Mesendoderm (in vitro differentiated cells): ENCODE results near the gene ARHGEF17.

Experiments
- DNase-seq: peaks from one replicate; pipeline ENCODE4 v3.0.0; 2013
- H2AK5ac ChIP-seq: 2 replicates; pipeline ENCODE4 v1.6.1; 2013; ENCODE audit warnings: low read length, inconsistent platforms
- H2BK120ac ChIP-seq: 2 replicates; pipeline ENCODE4 v1.6.1; 2013; ENCODE audit warnings: low read depth, mild to moderate bottlenecking, low read length, moderate library complexity, mixed read lengths
- H2BK15ac ChIP-seq: replicated peaks from 2 replicates; pipeline ENCODE4 v1.6.1; 2013; ENCODE audit warnings: low read depth, mild to moderate bottlenecking, moderate library complexity
- H2BK5ac ChIP-seq: 2 replicates; pipeline ENCODE4 v1.6.1; 2013; ENCODE audit warnings: low read length, inconsistent platforms
- H3K18ac ChIP-seq: 2 replicates; pipeline ENCODE4 v1.6.1; 2013; ENCODE audit warnings: mild to moderate bottlenecking, low read length, mixed read lengths
- H3K23ac ChIP-seq: one replicate; pipeline ENCODE4 v1.6.1; 2013; ENCODE audit warnings: low read length
- H3K27ac ChIP-seq: 2 replicates; pipeline ENCODE4 v1.5.1; 2013; ENCODE audit warnings: low read depth, mild to moderate bottlenecking, inconsistent platforms, low read length, moderate library complexity
- H3K27me3 ChIP-seq: 2 replicates; pipeline ENCODE4 v1.6.1; 2013; ENCODE audit warnings: low read length, control low read depth, mild to moderate bottlenecking, inconsistent platforms; ENCODE audit not compliant: insufficient read depth, poor library complexity
- H3K36me3 ChIP-seq: 2 replicates; pipeline ENCODE4 v1.6.1; 2013; ENCODE audit warnings: low read length, inconsistent platforms; ENCODE audit not compliant: control insufficient read depth, insufficient read depth
- H3K4ac ChIP-seq: one replicate; pipeline ENCODE4 v1.6.1; 2013; ENCODE audit warnings: low read depth, mild to moderate bottlenecking, low read length, moderate library complexity
- H3K4me1 ChIP-seq: 2 replicates; pipeline ENCODE4 v1.6.1; 2013; ENCODE audit warnings: low read depth, low read length, inconsistent platforms; ENCODE audit not compliant: control insufficient read depth
- H3K4me2 ChIP-seq: 2 replicates; pipeline ENCODE4 v1.6.1; 2013; ENCODE audit warnings: low read length
- H3K4me3 ChIP-seq: 2 replicates; pipeline ENCODE4 v1.5.1; 2013; ENCODE audit warnings: mild to moderate bottlenecking, low read length
- H3K56ac ChIP-seq: one replicate; pipeline ENCODE4 v1.6.1; 2013; ENCODE audit warnings: low read length
- H3K79me1 ChIP-seq: 2 replicates; pipeline ENCODE4 v1.6.1; 2013; ENCODE audit warnings: low read length, inconsistent platforms
- H3K79me2 ChIP-seq: 2 replicates; pipeline ENCODE4 v1.6.1; 2013; ENCODE audit warnings: mild to moderate bottlenecking, low read length; ENCODE audit not compliant: control insufficient read depth, insufficient read depth
- H3K9ac ChIP-seq: 2 replicates; pipeline ENCODE4 v1.6.1; 2013; ENCODE audit warnings: low read length, inconsistent platforms
- H4K5ac ChIP-seq: one replicate; pipeline ENCODE4 v1.6.1; 2013; ENCODE audit warnings: low read length
- H4K8ac ChIP-seq: one replicate; pipeline ENCODE4 v1.6.1; 2013; ENCODE audit warnings: low read depth, mild to moderate bottlenecking, control low read depth, low read length, moderate library complexity
- WGBS: extraction: QIAGEN DNeasy Blood & Tissue Kit; methylation state at CpG from one replicate; pipeline ENCODE4 v1.1.7; 2013; ENCODE audit warnings: low lambda C conversion rate, missing lambda C conversion rate; ENCODE audit not compliant: insufficient coverage; ENCODE audit errors: extremely low coverage; 5-methylcytosine and 5-hydroxymethylcytosine counted together

ARHGEF17 gene

DNA sequence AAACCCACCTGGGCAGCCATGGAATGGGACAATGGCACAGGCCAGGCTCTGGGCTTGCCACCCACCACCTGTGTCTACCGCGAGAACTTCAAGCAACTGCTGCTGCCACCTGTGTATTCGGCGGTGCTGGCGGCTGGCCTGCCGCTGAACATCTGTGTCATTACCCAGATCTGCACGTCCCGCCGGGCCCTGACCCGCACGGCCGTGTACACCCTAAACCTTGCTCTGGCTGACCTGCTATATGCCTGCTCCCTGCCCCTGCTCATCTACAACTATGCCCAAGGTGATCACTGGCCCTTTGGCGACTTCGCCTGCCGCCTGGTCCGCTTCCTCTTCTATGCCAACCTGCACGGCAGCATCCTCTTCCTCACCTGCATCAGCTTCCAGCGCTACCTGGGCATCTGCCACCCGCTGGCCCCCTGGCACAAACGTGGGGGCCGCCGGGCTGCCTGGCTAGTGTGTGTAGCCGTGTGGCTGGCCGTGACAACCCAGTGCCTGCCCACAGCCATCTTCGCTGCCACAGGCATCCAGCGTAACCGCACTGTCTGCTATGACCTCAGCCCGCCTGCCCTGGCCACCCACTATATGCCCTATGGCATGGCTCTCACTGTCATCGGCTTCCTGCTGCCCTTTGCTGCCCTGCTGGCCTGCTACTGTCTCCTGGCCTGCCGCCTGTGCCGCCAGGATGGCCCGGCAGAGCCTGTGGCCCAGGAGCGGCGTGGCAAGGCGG is 11.4 kb upstream of the ARHGEF17 start:
- Histone ChIP-seq H3K23ac (no peak overlapping the region), H2BK5ac (no peak overlapping the region), H2AK5ac (no peak overlapping the region), H2BK15ac (no peak overlapping the region), H3K18ac (no peak overlapping the region), H3K79me2 (no peaks in the 10 kb centered on the region), H3K9ac (no peak overlapping the region), H3K4ac (no peak overlapping the region), H4K8ac (no peak overlapping the region), H3K4me1 (no peaks in the 10 kb centered on the region), H3K27ac (no peak overlapping the region), H3K27me3 (no peaks in the 10 kb centered on the region), H3K36me3 (no peaks in the 10 kb centered on the region), H3K56ac (no peak overlapping the region), H4K5ac (no peak overlapping the region), H3K4me3 (no peak overlapping the region), H3K79me1 (no peaks in the 10 kb centered on the region), H3K4me2 (no peak overlapping the region), H2BK120ac (no peak overlapping the region)
- no CpG with 5 or more reads among the region's 35 CpGs for WGBS
- no peak for DNase-seq

DNA sequence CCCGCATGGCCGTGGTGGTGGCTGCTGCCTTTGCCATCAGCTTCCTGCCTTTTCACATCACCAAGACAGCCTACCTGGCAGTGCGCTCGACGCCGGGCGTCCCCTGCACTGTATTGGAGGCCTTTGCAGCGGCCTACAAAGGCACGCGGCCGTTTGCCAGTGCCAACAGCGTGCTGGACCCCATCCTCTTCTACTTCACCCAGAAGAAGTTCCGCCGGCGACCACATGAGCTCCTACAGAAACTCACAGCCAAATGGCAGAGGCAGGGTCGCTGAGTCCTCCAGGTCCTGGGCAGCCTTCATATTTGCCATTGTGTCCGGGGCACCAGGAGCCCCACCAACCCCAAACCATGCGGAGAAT is 10.9 kb upstream of the ARHGEF17 start:
- Histone ChIP-seq H3K27ac (no peak overlapping the region), H3K18ac (no peak overlapping the region), H3K23ac (no peak overlapping the region), H3K36me3 (no peaks in the 10 kb centered on the region), H3K4me1 (no peaks in the 10 kb centered on the region), H4K8ac (no peak overlapping the region), H3K9ac (no peak overlapping the region), H2BK15ac (no peak overlapping the region), H4K5ac (no peak overlapping the region), H3K4me3 (no peak overlapping the region), H2BK5ac (no peak overlapping the region), H2AK5ac (no peak overlapping the region), H3K4me2 (no peak overlapping the region), H3K27me3 (no peaks in the 10 kb centered on the region), H3K4ac (no peak overlapping the region), H3K79me2 (no peaks in the 10 kb centered on the region), H3K56ac (no peak overlapping the region), H2BK120ac (no peak overlapping the region), H3K79me1 (no peaks in the 10 kb centered on the region)
- no peak for DNase-seq
- WGBS = no CpG with 5 or more reads among the region's 18 CpGs

DNA sequence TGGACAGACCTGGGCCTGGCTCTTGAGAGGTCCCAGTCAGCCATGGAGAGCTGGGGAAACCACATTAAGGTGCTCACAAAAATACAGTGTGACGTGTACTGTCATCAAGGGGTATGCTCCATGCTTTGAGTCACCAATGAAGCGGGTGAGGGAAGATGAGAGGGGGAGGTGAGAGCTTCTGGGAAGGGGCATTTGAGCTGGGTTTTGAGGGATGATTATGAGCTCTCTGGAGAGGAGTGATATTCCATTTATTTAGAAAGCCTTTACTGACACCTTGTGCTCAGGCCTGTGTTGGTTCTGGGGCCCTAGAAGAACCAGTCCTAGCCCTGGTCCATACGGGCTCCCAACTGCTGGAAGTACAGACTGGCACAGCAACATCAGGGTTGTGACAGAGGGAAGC is 10.4 kb upstream of the ARHGEF17 start:
- no peak overlapping the region for H3K18ac ChIP-seq
- DNase-seq = no peak
- no peak overlapping the region for H2BK5ac ChIP-seq
- no peak overlapping the region for H3K4ac ChIP-seq
- no peak overlapping the region for H4K8ac ChIP-seq
- no peak overlapping the region for H3K27ac ChIP-seq
- H4K5ac ChIP-seq = no peak overlapping the region
- H3K4me3 ChIP-seq = no peak overlapping the region
- H3K4me1 ChIP-seq = no peaks in the 10 kb centered on the region
- no CpG with 5 or more reads among the region's 3 CpGs for WGBS
- no peak overlapping the region for H2BK15ac ChIP-seq
- H3K27me3 ChIP-seq = no peaks in the 10 kb centered on the region
- H3K79me1 ChIP-seq = no peaks in the 10 kb centered on the region
- H3K79me2 ChIP-seq = no peaks in the 10 kb centered on the region
- no peak overlapping the region for H3K9ac ChIP-seq
- H3K56ac ChIP-seq = no peak overlapping the region
- H3K4me2 ChIP-seq = no peak overlapping the region
- no peak overlapping the region for H2AK5ac ChIP-seq
- no peaks in the 10 kb centered on the region for H3K36me3 ChIP-seq
- no peak overlapping the region for H3K23ac ChIP-seq
- H2BK120ac ChIP-seq = no peak overlapping the region

DNA sequence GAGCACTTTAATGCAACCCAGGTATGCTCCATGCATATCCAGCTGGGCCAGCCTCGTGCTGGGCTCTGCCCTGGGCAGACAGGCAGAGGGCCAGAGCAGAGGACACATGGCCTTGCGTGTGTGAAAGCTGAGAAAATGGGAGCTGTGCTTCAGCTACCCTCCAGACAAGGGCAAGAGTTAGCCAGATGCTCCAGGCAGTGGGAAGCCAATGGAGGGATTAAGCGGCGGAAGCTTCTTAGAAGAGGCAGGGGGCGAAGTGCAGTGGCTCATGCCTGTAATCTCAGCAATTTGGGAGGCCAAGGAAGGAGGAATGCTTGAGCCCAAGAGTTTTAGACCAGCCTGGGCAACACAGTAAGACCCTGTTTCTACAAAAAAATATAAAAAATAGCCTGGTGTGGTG is 9.8 kb upstream of the ARHGEF17 start:
- H3K27ac ChIP-seq = no peak overlapping the region
- no peak overlapping the region for H2BK120ac ChIP-seq
- H3K4me1 ChIP-seq = no peaks in the 10 kb centered on the region
- H2BK15ac ChIP-seq = no peak overlapping the region
- H2AK5ac ChIP-seq = no peak overlapping the region
- H2BK5ac ChIP-seq = no peak overlapping the region
- no peaks in the 10 kb centered on the region for H3K79me1 ChIP-seq
- no peak overlapping the region for H3K4me3 ChIP-seq
- no peaks in the 10 kb centered on the region for H3K27me3 ChIP-seq
- H3K79me2 ChIP-seq = no peaks in the 10 kb centered on the region
- no peak overlapping the region for H3K23ac ChIP-seq
- H4K8ac ChIP-seq = no peak overlapping the region
- H3K56ac ChIP-seq = no peak overlapping the region
- no peak overlapping the region for H3K9ac ChIP-seq
- no CpG with 5 or more reads among the region's 5 CpGs for whole genome bisulfite sequencing
- DNase-seq = no peak
- no peak overlapping the region for H4K5ac ChIP-seq
- no peak overlapping the region for H3K18ac ChIP-seq
- no peaks in the 10 kb centered on the region for H3K36me3 ChIP-seq
- H3K4ac ChIP-seq = no peak overlapping the region
- H3K4me2 ChIP-seq = no peak overlapping the region

DNA sequence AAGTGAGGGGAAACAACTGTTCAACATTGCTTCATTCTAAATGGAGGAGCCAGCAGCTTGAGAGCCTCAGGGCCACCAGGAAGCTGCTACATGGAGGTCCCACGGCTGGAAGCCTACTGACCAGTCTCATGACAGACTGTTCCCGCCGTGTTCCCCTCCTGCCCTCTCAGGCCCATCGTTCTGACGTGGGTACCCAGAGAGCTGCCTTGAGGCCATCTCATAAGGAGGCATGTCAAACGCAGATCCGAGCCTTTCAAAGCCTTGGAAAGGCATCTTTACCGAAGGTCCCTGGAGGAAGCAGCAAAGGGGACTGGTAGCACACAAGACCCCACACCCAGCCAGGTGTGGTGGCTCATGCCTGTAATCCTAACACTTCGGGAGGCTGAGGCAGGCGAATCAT is 8.3 kb upstream of the ARHGEF17 start:
- no peak overlapping the region for H2BK120ac ChIP-seq
- H3K27ac ChIP-seq = no peak overlapping the region
- H4K8ac ChIP-seq = no peak overlapping the region
- H3K79me2 ChIP-seq = no peaks in the 10 kb centered on the region
- no peaks in the 10 kb centered on the region for H3K4me1 ChIP-seq
- no peak overlapping the region for H2BK15ac ChIP-seq
- H3K79me1 ChIP-seq = no peaks in the 10 kb centered on the region
- no peak overlapping the region for H3K9ac ChIP-seq
- no peaks in the 10 kb centered on the region for H3K36me3 ChIP-seq
- no peak overlapping the region for H3K18ac ChIP-seq
- no peak overlapping the region for H2AK5ac ChIP-seq
- no peak overlapping the region for H4K5ac ChIP-seq
- no peak for DNase-seq
- no peak overlapping the region for H3K23ac ChIP-seq
- no peaks in the 10 kb centered on the region for H3K27me3 ChIP-seq
- WGBS = no CpG with 5 or more reads among the region's 10 CpGs
- no peak overlapping the region for H3K4me3 ChIP-seq
- H3K4ac ChIP-seq = no peak overlapping the region
- H3K56ac ChIP-seq = no peak overlapping the region
- H3K4me2 ChIP-seq = no peak overlapping the region
- no peak overlapping the region for H2BK5ac ChIP-seq
